ENCODE data around the gene SKA3. TPM values are rescaled to one million over a fixed set of nuclear protein-coding genes. Genes with fewer than 3 reads are reported as not detected.

The SKA3 gene
- total and polyA plus RNA-seq, 7 donors = 0.11 to 1.5 (median 0.25) TPM

DNA sequence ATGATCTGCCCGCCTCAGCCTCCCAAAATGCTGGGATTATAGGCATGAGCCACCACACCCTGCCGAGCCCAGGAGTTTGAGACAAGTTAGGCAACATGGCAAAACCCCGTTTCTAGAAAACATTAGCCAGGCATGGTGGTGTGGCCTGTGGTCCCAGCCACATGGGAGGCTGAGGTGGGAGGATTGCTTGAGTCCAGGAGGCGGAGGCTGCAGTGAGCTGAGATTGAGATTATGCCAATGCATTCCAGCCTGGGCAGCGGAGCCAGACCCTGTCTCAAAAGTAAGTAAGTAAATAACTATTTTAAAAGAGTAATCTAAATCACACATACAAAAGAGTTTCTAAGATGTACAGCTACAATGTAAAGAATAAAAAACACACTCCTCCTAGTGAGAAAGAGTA, 41.9 kb downstream of the SKA3 start:
- Histone ChIP-seq H3K36me3 (ENCODE audit: insufficient read depth in 1 of 2, low read depth in 1 of 2) (no peaks in the 10 kb centered on the region), H3K27me3 (ENCODE audit: insufficient read depth in 3 of 3, low read length in 2 of 3) (no peaks in the 10 kb centered on the region), H3K4me1 (no peaks in the 10 kb centered on the region), H3K9me3 (no peaks in the 10 kb centered on the region), H3K27ac (no peak overlapping the region), H3K4me3 (no peak overlapping the region)
- no peak for DNase-seq
- WGBS, 3 donors = 65 to 75% (median 73%) methylated on average over 5 of the region's 5 CpGs
- TF ChIP-seq, protein P1, sequence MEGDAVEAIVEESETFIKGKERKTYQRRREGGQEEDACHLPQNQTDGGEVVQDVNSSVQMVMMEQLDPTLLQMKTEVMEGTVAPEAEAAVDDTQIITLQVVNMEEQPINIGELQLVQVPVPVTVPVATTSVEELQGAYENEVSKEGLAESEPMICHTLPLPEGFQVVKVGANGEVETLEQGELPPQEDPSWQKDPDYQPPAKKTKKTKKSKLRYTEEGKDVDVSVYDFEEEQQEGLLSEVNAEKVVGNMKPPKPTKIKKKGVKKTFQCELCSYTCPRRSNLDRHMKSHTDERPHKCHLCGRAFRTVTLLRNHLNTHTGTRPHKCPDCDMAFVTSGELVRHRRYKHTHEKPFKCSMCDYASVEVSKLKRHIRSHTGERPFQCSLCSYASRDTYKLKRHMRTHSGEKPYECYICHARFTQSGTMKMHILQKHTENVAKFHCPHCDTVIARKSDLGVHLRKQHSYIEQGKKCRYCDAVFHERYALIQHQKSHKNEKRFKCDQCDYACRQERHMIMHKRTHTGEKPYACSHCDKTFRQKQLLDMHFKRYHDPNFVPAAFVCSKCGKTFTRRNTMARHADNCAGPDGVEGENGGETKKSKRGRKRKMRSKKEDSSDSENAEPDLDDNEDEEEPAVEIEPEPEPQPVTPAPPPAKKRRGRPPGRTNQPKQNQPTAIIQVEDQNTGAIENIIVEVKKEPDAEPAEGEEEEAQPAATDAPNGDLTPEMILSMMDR (IDR thresholded peaks at IDR 0.05) = no peak
- intact Hi-C loops (cut with DNase I) = loop anchor here (5.0 kb wide), 1 partner anchor 192 kb away; no protein-coding TSS in a partner anchor
- ATAC-seq = no peak

DNA sequence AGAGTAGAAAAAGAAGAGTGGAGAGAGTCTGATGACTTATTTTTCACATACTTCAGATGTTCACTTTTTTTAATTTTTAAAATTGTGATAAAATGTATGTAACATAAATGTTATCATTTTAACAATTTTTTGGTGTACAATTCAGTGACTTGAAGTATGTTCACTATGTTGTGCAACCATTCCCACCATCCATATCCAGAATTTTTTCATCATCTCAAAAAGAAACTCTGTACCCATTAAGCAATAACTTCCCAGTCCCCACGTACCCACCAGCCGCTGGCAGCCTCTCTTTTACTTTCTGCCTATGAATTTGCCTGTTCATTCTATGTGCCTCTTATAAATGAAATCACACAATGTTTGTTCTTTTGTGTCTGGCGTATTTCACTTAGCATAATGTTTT, 43.3 kb downstream of the SKA3 start:
- Histone ChIP-seq H3K36me3 (ENCODE audit: insufficient read depth in 1 of 2, low read depth in 1 of 2) (no peaks in the 10 kb centered on the region), H3K4me3 (no peak overlapping the region), H3K27me3 (ENCODE audit: insufficient read depth in 3 of 3, low read length in 2 of 3) (no peaks in the 10 kb centered on the region), H3K9me3 (no peaks in the 10 kb centered on the region), H3K4me1 (no peaks in the 10 kb centered on the region), H3K27ac (no peak overlapping the region)
- ATAC-seq = no peak
- 72 to 79% (median 73%) methylated on average over 3 of the region's 3 CpGs for WGBS, 3 donors
- TF ChIP-seq, protein P1 (IDR thresholded peaks at IDR 0.05) = no peak
- no peak for DNase-seq
- intact Hi-C loops (cut with DNase I) = loop anchor here (5.0 kb wide), 1 partner anchor 191 kb away; no protein-coding TSS in a partner anchor

DNA sequence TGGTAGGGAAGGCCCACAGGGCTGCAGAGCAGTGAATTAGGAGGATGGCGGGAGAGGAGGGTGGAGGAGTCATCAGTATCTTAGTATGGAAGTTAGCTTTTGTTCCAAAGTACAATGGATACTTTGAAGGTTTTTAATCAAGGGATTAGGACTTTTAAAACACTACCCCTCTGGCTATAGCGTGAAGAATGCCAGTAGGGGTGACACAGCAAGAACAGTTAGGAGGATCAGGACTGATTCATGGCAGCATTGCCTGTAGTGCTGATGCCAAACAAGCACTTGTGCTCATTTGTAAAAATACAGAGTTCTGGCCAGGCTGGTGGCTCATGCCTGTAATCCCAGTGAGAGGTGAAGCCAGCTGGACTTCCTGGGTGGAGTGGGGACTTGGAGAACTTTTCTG, 46.2 kb downstream of the SKA3 start:
- Histone ChIP-seq H3K4me3 (no peak overlapping the region), H3K27me3 (ENCODE audit: insufficient read depth in 3 of 3, low read length in 2 of 3) (no peaks in the 10 kb centered on the region), H3K36me3 (ENCODE audit: insufficient read depth in 1 of 2, low read depth in 1 of 2) (no peaks in the 10 kb centered on the region), H3K4me1 (no peaks in the 10 kb centered on the region), H3K27ac (no peak overlapping the region), H3K9me3 (no peaks in the 10 kb centered on the region)
- TF ChIP-seq, protein P1 (IDR thresholded peaks at IDR 0.05) = no peak
- WGBS, 3 donors = 59 to 82% (median 72%) methylated on average over 2 of the region's 2 CpGs
- no peak for DNase-seq
- intact Hi-C loops (cut with DNase I) = loop anchor here (5.0 kb wide), 1 partner anchor 188 kb away; no protein-coding TSS in a partner anchor
- ATAC-seq = no peak

DNA sequence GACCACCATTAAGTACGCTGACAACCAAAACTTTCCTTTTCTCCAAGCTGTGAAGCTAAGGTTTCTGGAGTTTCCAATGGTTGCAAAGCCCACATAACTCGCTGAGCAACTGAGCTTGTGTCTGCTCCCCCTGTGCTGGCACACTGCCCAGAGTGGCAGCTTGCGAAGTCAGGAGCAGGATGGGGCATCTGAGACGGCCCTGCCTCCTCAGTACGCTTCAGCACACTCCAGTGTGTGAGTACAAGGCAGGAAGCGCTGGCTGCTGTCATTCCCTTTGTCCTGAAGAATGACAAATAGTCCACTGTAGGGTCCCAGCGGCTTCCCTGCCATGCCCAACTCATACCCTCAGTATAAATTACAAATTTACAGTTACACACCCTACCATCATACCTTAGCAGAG, 51.5 kb downstream of the SKA3 start:
- Histone ChIP-seq H3K9me3 (no peaks in the 10 kb centered on the region), H3K4me3 (no peak overlapping the region), H3K4me1 (no peaks in the 10 kb centered on the region), H3K27me3 (ENCODE audit: insufficient read depth in 3 of 3, low read length in 2 of 3) (no peaks in the 10 kb centered on the region), H3K27ac (no peak overlapping the region), H3K36me3 (ENCODE audit: insufficient read depth in 1 of 2, low read depth in 1 of 2) (no peaks in the 10 kb centered on the region)
- no peak for DNase-seq
- 38 to 50% (median 39%) methylated on average over 7 of the region's 7 CpGs for WGBS, 3 donors
- intact Hi-C loops (cut with DNase I) = no loop called here
- TF ChIP-seq, protein P1 (IDR thresholded peaks at IDR 0.05) = no peak
- no peak for ATAC-seq

DNA sequence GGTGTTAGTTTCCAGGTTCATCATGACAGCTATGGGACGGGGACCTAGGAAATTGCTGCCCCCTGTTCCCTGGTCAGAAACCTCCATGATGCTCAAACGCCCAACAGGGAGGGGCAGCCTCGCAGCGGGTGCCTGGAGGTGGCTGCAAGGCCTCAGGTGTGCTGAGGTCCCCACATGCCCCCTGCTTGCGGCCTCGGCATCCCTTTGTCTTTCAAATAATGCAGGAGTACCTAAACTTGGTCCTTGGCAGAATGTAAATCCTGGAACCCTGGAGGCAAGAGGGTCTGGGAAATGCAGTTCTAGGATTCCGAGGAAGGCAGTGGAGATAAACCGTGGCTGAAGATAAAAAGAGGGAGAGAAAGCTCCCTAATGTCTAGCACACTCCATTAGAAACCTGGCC, 52.4 kb downstream of the SKA3 start:
- intact Hi-C loops (cut with DNase I) = no loop called here
- Histone ChIP-seq H3K27me3 (ENCODE audit: insufficient read depth in 3 of 3, low read length in 2 of 3) (no peaks in the 10 kb centered on the region), H3K9me3 (no peaks in the 10 kb centered on the region), H3K4me1 (no peaks in the 10 kb centered on the region), H3K4me3 (no peak overlapping the region), H3K36me3 (ENCODE audit: insufficient read depth in 1 of 2, low read depth in 1 of 2) (no peaks in the 10 kb centered on the region), H3K27ac (no peak overlapping the region)
- TF ChIP-seq, protein P1 (IDR thresholded peaks at IDR 0.05) = no peak
- ATAC-seq (no peak), DNase-seq (no peak)
- 78 to 81% (median 80%) methylated on average over 8 of the region's 8 CpGs for WGBS, 3 donors

All from psoas muscle (tissue), 8 donors.